Measurements from ENCODE around the gene SLC35E1.

DNA sequence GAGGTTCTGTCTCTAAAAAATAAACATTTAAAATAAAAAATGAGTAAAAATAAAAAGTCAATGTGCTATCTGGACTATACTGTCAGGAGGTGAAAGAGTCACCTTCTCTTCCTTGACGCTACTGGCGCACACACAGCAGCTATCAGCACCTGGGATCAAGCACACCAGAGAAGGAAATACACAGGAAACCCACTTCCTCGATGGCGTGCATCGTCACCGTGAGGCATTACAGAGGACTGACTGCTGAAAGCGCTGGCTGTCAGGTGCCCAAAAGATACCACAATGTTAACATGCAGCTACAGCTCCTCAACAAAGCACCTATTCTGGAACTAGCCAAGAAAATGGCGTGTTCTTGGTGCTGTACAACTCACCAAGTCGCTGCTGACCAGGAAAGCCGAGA lies 6.1 kb downstream of the SLC35E1 start:
- TF ChIP-seq, protein P1, sequence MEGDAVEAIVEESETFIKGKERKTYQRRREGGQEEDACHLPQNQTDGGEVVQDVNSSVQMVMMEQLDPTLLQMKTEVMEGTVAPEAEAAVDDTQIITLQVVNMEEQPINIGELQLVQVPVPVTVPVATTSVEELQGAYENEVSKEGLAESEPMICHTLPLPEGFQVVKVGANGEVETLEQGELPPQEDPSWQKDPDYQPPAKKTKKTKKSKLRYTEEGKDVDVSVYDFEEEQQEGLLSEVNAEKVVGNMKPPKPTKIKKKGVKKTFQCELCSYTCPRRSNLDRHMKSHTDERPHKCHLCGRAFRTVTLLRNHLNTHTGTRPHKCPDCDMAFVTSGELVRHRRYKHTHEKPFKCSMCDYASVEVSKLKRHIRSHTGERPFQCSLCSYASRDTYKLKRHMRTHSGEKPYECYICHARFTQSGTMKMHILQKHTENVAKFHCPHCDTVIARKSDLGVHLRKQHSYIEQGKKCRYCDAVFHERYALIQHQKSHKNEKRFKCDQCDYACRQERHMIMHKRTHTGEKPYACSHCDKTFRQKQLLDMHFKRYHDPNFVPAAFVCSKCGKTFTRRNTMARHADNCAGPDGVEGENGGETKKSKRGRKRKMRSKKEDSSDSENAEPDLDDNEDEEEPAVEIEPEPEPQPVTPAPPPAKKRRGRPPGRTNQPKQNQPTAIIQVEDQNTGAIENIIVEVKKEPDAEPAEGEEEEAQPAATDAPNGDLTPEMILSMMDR (IDR thresholded peaks at IDR 0.05) = no peak
- TF ChIP-seq POLR2A (IDR thresholded peaks at IDR 0.05) = no peak
- TF ChIP-seq POLR2AphosphoS5 (IDR thresholded peaks at IDR 0.05) = peak in 1 of 3 donors; percentile 28

All from breast epithelium (tissue), 3 donors.